A549 treated with CpdA at 1 μM for 4 hours (cell line): ENCODE measurements around the gene TRPC4AP. TPM values are rescaled to one million over a fixed set of nuclear protein-coding genes. Genes with fewer than 3 reads are reported as not detected.

Source experiments
- total RNA-seq: library from RNA; stranded (reverse); fragments of 200-300 nt; extraction: Qiagen RNA extraction; gene quantifications from 5 replicates; pipeline ENCODE4 v1.2.3, GENCODE V29; 2022; ENCODE audit warnings: low read depth

The TRPC4AP gene
- total RNA-seq: 52.0 to 59.2 TPM (median 57.5 TPM) in 5 replicates

GRCh38 chr20:35092524-35093266, at the start of gene TRPC4AP:
Gene TRPC4AP, minus strand, starts transcription at chr20:35092807. Its CDS starts 26 bp downstream, at chr20:35092781.

GRCh38 chr20:34955231-34956040, 137.2 kb downstream of the TRPC4AP start, which contains the start of the genes GSS and MYH7B:
Gene GSS, minus strand, starts transcription at chr20:34955806. Its CDS starts 3,954 bp downstream, at chr20:34951852.
Gene MYH7B, plus strand, starts transcription at chr20:34955868. Its CDS starts 22,138 bp downstream, at chr20:34978006.

Other genes with a start within 250 kb of the TRPC4AP start
- gene GGT7, start 220.0 kb downstream of the TRPC4AP start, total RNA-seq: 6.5 to 8.1 TPM (median 7.1 TPM) in 5 replicates
- gene ACSS2, start 216.2 kb downstream of the TRPC4AP start, total RNA-seq: 8.7 to 10.1 TPM (median 9.1 TPM) in 5 replicates
- 52.5 to 61.5 TPM (median 57.1 TPM) in 5 replicates for gene GSS, start 137.0 kb downstream of the TRPC4AP start, total RNA-seq
- 0.02 to 0.20 TPM (median 0.06 TPM) in 4 of 5 replicates, not detected in the other for gene MYH7B, start 136.9 kb downstream of the TRPC4AP start, total RNA-seq
- gene EDEM2, start 54.5 kb upstream of the TRPC4AP start, total RNA-seq: 40.2 to 48.7 TPM (median 48.1 TPM) in 5 replicates
- 92.4 to 129 TPM (median 124 TPM) in 5 replicates for gene PROCR, start 79.3 kb upstream of the TRPC4AP start, total RNA-seq
- 15.8 to 20.6 TPM (median 18.5 TPM) in 5 replicates for gene MMP24, start 133.9 kb upstream of the TRPC4AP start, total RNA-seq
- gene MMP24OS, start 185.3 kb upstream of the TRPC4AP start, total RNA-seq: 47.8 to 84.2 TPM (median 74.9 TPM) in 5 replicates
- gene EIF6, start 192.0 kb upstream of the TRPC4AP start, total RNA-seq: 343 to 392 TPM (median 386 TPM) in 5 replicates
- gene FAM83C, start 199.6 kb upstream of the TRPC4AP start, total RNA-seq: 0.03 to 0.06 TPM (median 0.05 TPM) in 3 of 5 replicates, not detected in the others